ENCODE data around the gene LMBRD1. TPM values are rescaled to one million over a fixed set of nuclear protein-coding genes. Genes with fewer than 3 reads are reported as not detected.

The LMBRD1 gene
- total RNA-seq, result 13.2 and 14.5 TPM in 2 replicates

GRCh38 chr6:69796642-69797390 is at the start of gene LMBRD1:
LMBRD1 (minus strand) TSS chr6:69797010; CDS start chr6:69796881, 129 bp downstream.

Other genes starting within 250 kb of the LMBRD1 start
- gene COL19A1, start 69.5 kb upstream of the LMBRD1 start, total RNA-seq, result not detected in 2 replicates

Measured in bronchus fibroblast of lung (primary cell).